Naive thymus-derived CD8-positive, alpha-beta T cell (primary cell): ENCODE measurements around the gene PLCXD3. TPM values are rescaled to one million over a fixed set of nuclear protein-coding genes. Genes with fewer than 3 reads are reported as not detected.
"Not testable (repeated sequence)": the region's sequence is repeated elsewhere in the genome, so short reads cannot be mapped to it uniquely, and the experiment has no call there.

ENCODE experiments used
- ATAC-seq, 2 donors: fragments of 150-1000 bp; cut with Tn5 transposase in 1 of 2; sonication (Bioruptor Pico), chemical (Tn5 transposase) in 1 of 2; 1 replicate in 1 of 2; 2 replicates in 1 of 2; pipeline ENCODE4 v1.10.0; 2021; ENCODE audit warnings: mild to moderate bottlenecking in 2 of 2, moderate library complexity in 2 of 2
- POLR2A ChIA-PET: fragments of 350-600 bp; sonication (Branson Sonifier 250); formaldehyde crosslinking; loops from one replicate; lab custom pipeline; 2021; ENCODE audit warnings: antibody characterized with exemption; lab: Charles Lee
- DNase-seq, 10 donors: peaks; one replicate each; pipeline versions ENCODE4 v3.0.0 to v3.0.0-alpha.2; 2020 to 2022
- H3K27ac Mint-ChIP-seq, 10 donors: one replicate each; pipeline ENCODE4 v1.8.0; 2020 to 2022; ENCODE audit warnings: mild to moderate bottlenecking in 10 of 10, mixed read lengths in 10 of 10, moderate library complexity in 4 of 10, inconsistent platforms in 1 of 10
- H3K27me3 Mint-ChIP-seq, 5 donors: one replicate each; pipeline ENCODE4 v1.8.0; 2021 to 2022; ENCODE audit warnings: mixed read lengths in 5 of 5
- H3K36me3 Mint-ChIP-seq, 3 donors: one replicate each; pipeline ENCODE4 v1.8.0; 2020 to 2022; ENCODE audit warnings: mixed read lengths in 3 of 3, mild to moderate bottlenecking in 2 of 3, inconsistent platforms in 1 of 3
- H3K4me1 Mint-ChIP-seq, 4 donors: one replicate each; pipeline ENCODE4 v1.8.0; 2021 to 2022; ENCODE audit warnings: mixed read lengths in 4 of 4
- H3K4me3 Mint-ChIP-seq, 10 donors: one replicate each; pipeline ENCODE4 v1.8.0; 2020 to 2022; ENCODE audit warnings: mild to moderate bottlenecking in 10 of 10, mixed read lengths in 10 of 10, moderate library complexity in 6 of 10, inconsistent platforms in 1 of 10
- H3K9me3 Mint-ChIP-seq, 9 donors: one replicate each; pipeline ENCODE4 v1.8.0; 2020 to 2022; ENCODE audit warnings: mixed read lengths in 9 of 9, mild to moderate bottlenecking in 3 of 9, inconsistent platforms in 1 of 9, moderate library complexity in 1 of 9
- polyA plus RNA-seq, 3 donors: library from polyadenylated mRNA; unstranded; fragments of 300-500 nt; fragmentation: Illumina TruSeq; gene quantifications; one replicate each; pipeline ENCODE4 v1.2.3, GENCODE V29; 2021
- total RNA-seq, 8 experiments: library from RNA in 2 of 8; stranded (reverse) in 2 of 8; gene quantifications; one replicate each; pipeline ENCODE4 v1.2.3 and lab custom pipeline; 2021 to 2026

PLCXD3 gene
- total and polyA plus RNA-seq, 5 experiments from 2014 or later: not detected

DNA sequence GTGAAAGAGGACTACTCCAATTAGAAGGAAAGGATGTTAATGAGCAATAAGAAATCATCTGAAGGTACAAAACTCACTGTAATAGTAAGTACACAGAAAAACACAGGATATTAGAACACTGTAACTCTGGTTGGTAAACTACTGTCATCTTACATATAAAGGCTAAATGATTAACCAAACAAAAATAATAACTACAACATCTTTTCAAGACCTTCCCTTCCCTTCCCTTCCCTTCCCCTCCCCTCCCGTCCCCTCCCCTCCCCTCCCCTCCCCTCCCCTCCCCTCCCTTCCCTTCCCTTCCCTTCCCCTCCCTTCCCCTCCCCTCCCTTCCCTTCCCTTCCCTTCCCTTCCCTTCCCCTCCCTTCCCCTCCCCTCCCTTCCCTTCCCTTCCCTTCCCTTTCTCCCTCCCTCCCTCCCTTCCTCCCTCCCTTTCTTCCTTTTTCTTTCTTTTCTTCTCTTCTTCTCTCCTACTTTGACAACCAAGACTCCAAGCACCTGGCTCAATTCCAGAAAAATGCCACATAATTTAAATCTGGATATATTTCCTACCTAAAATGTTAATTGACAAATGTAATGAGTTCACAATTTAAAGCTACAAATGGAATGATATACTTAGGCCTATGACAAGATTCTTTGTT is 38.7 kb downstream of the PLCXD3 start:
- H3K27ac Mint-ChIP-seq, ATAC-seq, H3K4me3 Mint-ChIP-seq, H3K4me1 Mint-ChIP-seq, DNase-seq, POLR2A ChIA-PET, H3K27me3 Mint-ChIP-seq: not testable (repeated sequence)
- Mint-ChIP-seq H3K36me3 (peaks cover 0 to 19% (median 0%) of the 10 kb centered on the region in 3 donors), H3K9me3 (peaks cover 15 to 46% (median 24%) of the 10 kb centered on the region in 9 donors)

DNA sequence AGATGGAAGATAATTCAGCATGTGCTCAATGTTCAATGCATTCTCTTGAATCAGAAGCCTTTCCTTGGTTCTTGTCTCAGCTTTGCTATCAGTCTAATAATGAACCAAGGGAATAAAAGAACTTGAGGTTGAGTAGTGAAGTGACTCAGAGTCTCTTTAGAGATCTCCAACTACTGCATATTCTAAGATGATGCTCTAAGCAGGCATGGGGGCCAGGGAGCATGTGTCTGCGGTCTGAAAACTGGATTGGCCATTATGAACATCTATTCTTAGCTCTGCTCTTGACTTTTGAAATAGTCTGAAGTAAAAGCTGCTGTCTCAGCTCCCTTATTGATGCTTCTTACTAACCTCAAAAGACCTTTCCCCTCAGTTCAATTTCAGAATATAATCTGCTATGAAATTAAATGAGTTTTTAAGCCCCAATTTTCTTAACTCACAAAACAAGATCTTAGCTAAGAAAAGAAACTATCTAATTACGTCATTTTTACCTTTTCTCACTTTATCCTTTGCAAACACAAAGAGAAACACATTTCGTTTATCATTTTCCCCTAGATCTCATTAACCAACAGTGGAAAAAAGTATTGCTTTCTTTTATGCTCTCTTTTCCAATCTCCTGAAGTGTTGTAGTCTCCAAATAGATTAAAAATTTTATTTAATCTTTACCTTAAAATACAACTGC is 44.8 kb downstream of the PLCXD3 start:
- H3K27ac Mint-ChIP-seq: no peak overlapping the region
- no peak for ATAC-seq
- H3K9me3 Mint-ChIP-seq: peaks cover 0 to 18% (median 8%) of the 10 kb centered on the region in 9 donors
- POLR2A ChIA-PET: no interaction called here
- H3K4me3 Mint-ChIP-seq: no peak overlapping the region
- H3K27me3 Mint-ChIP-seq: no peaks in the 10 kb centered on the region
- no peak for DNase-seq
- H3K4me1 Mint-ChIP-seq: no peaks in the 10 kb centered on the region
- H3K36me3 Mint-ChIP-seq: peaks cover 0 to 3% (median 0%) of the 10 kb centered on the region in 3 donors

DNA sequence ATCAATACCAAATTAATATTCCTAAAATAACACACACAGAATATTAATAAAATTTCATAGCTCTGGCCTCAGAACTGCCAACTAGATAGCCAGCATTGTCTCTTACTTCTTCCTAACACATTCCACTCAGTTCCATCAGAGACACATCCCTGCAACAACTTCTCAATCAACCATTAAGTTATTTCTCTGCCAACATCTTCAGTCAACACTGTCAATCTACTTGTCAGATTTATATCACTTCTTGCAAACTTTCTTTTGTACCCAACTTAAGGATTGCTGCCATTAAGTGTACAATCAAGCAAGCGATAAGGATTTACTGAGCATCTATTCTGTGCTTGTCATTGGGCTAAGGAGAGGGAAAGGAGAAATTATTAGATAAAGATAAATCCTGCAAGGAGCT is 50.8 kb downstream of the PLCXD3 start:
- no peaks in the 10 kb centered on the region for H3K4me1 Mint-ChIP-seq
- DNase-seq (no peak), ATAC-seq (no peak)
- no peak overlapping the region for H3K27ac Mint-ChIP-seq
- peaks cover 0 to 6% (median 0%) of the 10 kb centered on the region in 9 donors for H3K9me3 Mint-ChIP-seq
- POLR2A ChIA-PET: no interaction called here
- no peaks in the 10 kb centered on the region for H3K36me3 Mint-ChIP-seq
- no peaks in the 10 kb centered on the region for H3K27me3 Mint-ChIP-seq
- H3K4me3 Mint-ChIP-seq: no peak overlapping the region

DNA sequence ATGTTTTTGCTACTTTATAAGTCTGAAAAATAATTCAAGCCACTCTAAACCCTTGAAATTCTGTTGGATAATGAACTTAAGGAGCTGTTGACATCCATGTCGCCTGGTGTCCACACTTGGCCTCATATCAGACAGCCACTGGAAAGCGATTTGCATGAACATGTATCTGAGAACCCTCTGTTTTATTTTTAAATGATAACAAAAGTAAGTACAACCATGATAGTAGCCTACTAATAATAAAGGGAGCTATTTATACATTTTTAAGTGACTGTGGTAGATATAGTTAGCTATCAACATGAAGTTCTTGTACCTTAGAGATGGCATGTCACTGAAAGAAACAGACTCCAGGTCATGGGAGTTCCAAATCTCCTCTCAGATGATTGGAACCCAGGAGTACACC is 53.3 kb downstream of the PLCXD3 start:
- Mint-ChIP-seq H3K4me3 (no peak overlapping the region), H3K9me3 (peaks cover 0 to 7% (median 0%) of the 10 kb centered on the region in 9 donors), H3K4me1 (no peaks in the 10 kb centered on the region), H3K36me3 (no peaks in the 10 kb centered on the region), H3K27me3 (peaks cover 0 to 3% (median 0%) of the 10 kb centered on the region in 5 donors), H3K27ac (no peak overlapping the region)
- DNase-seq (no peak), ATAC-seq (no peak)
- POLR2A ChIA-PET: no interaction called here

DNA sequence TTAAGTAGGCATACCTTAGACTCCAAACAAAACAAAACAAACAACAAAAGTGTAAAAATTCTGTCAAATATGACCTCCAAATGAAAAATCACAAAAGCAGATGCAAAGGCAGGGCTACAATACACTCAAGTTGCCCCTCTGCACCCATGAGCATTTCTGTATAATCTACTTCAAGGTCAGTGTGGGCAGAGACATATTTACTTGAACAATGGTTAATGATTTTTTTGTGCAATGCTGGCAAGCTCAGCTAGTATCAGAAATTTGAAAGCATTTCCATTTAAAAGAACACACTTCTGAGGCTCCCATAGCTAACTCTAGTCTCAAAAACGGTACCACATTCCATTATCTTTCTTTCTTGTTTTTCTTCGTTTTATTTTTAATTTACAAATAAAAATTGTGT is 57.9 kb downstream of the PLCXD3 start:
- Mint-ChIP-seq H3K4me3 (no peak overlapping the region), H3K27ac (no peak overlapping the region), H3K36me3 (no peaks in the 10 kb centered on the region), H3K4me1 (no peaks in the 10 kb centered on the region), H3K27me3 (peaks cover 0 to 3% (median 0%) of the 10 kb centered on the region in 5 donors), H3K9me3 (peaks cover 0 to 10% (median 0%) of the 10 kb centered on the region in 9 donors)
- POLR2A ChIA-PET: no interaction called here
- ATAC-seq: no peak
- no peak for DNase-seq

DNA sequence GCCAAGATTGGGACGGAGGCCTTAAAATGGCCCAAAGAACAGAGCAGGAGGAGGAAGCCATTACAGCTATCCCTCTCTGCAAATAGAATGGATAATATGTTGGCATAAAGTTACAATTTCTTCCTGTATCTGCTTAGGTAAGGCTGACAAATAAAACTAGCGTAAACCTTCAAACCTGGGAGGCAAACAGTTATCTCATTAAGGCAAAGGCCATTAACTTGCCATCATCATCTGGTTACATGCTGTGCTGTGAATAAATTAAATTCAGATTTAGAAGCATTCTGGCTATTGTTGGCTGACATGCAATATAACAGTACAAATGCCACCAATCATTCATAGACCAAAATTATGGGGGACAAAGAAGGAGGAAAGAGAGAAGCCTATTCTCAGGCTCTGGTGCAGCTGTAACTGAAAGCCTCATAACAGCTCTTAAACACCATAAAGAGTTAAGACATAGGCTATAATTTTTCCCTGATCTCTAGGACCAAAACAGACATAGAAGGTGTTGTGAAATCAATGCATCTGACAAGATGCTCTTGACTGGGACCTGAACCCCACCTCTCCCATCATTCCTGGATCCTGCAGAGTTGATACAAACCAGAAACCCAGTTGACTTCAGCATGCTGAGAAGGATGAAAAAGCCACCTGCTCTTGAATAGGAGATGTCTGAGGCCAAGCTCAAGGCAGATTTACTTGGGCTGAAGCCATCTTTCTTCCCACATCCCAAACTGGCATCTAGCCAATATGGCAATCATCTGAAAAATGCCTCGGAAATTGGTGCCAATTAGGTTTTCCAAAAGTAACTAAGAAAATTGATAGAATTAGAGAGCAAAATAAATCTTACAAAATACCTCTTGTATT is 62.5 kb downstream of the PLCXD3 start:
- no peaks in the 10 kb centered on the region for H3K36me3 Mint-ChIP-seq
- H3K9me3 Mint-ChIP-seq: peaks cover 0 to 18% (median 4%) of the 10 kb centered on the region in 9 donors
- POLR2A ChIA-PET: no interaction called here
- H3K27ac Mint-ChIP-seq: no peak overlapping the region
- H3K4me1 Mint-ChIP-seq: no peaks in the 10 kb centered on the region
- DNase-seq: no peak
- ATAC-seq: no peak
- no peak overlapping the region for H3K4me3 Mint-ChIP-seq
- H3K27me3 Mint-ChIP-seq: peaks cover 0 to 4% (median 0%) of the 10 kb centered on the region in 5 donors

DNA sequence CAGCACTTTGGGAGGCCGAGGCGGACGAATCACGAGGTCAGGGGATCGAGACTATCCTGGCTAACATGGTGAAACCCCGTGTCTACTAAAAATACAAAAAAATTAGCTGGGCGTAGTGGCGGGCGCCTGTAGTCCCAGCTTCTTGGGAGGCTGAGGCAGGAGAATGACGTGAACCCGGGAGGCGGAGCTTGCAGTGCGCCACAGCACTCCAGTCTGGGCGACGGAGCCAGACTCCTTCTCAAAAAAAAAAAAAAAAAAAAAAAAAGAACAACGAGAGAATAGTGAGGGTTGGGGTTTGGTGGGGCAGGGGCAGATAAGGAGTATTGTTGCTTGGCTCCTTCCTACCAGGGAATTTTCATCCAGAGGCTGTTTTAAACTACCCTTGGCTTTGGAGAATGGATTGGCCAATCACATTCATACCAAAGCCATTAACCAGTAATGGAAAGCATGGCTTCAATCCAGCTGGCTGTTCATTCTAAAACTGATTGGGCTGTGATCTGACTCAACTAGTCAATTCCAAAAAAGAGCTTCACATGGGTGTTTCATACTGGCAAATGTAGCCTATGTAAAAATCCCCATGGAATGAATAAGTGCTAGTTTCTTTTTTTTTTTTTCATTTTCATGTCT is 64.4 kb downstream of the PLCXD3 start:
- no peaks in the 10 kb centered on the region for H3K36me3 Mint-ChIP-seq
- H3K9me3 Mint-ChIP-seq: peaks cover 0 to 18% (median 4%) of the 10 kb centered on the region in 9 donors
- DNase-seq (no peak), ATAC-seq (no peak)
- H3K27ac Mint-ChIP-seq: no peak overlapping the region
- POLR2A ChIA-PET: no interaction called here
- no peak overlapping the region for H3K4me3 Mint-ChIP-seq
- H3K27me3 Mint-ChIP-seq: peaks cover 0 to 4% (median 0%) of the 10 kb centered on the region in 5 donors
- no peaks in the 10 kb centered on the region for H3K4me1 Mint-ChIP-seq

DNA sequence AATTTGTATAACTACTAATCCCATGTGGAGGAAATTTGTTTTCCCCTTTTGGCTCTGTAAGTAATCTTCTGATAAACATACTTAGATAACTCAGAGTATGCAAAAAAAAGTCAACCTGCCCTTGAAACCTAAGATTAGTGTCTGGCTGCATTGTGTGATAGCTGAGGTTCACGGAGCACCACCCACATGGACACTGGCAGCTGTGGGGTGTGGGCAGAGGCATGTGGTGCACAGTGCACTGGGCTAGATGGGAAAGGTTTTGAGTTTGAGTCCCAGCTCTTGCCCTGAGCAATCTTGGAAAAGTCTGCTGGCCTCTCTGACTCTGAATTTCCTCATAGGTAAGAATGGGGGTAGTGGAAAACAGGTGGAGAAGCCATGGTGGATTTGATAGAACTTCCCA is 75.1 kb downstream of the PLCXD3 start:
- Mint-ChIP-seq H3K36me3 (no peaks in the 10 kb centered on the region), H3K27me3 (no peaks in the 10 kb centered on the region), H3K4me3 (no peak overlapping the region), H3K4me1 (no peaks in the 10 kb centered on the region), H3K9me3 (peaks cover 0 to 8% (median 3%) of the 10 kb centered on the region in 9 donors), H3K27ac (no peak overlapping the region)
- DNase-seq: no peak
- no peak for ATAC-seq
- POLR2A ChIA-PET: no interaction called here

DNA sequence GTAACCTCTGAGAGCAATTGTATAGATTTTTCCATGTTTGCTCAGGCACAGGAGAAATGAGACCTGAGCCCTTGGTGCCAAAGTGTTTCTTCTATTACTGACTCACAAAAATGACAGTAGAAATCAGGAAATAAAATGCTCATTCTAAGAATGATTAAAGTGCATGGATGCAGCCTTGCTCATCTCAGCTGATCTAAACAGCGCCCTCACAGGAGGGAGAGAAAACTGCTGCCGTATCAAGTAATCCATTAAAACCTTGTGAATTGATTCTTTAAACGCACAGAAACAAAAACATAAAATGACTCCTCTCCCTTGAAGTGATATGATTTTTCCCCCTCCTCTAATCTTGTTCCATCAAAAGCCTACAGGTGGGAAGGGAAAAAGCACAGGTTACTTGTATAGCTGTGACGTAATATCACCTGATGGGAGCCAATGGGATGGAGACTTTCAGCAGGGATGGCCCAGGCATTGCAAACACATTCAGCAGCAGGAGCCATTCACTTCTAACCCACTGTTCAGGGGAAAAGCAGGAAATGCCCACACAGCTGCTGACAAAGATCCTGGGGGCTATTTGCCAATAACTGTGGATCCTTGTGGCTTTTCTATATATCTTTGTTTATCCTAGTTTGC is 76.7 kb downstream of the PLCXD3 start:
- no peak for ATAC-seq
- peaks cover 0 to 7% (median 2%) of the 10 kb centered on the region in 9 donors for H3K9me3 Mint-ChIP-seq
- POLR2A ChIA-PET: no interaction called here
- DNase-seq: no peak
- H3K4me1 Mint-ChIP-seq: no peaks in the 10 kb centered on the region
- no peak overlapping the region for H3K27ac Mint-ChIP-seq
- peaks cover 0 to 2% (median 0%) of the 10 kb centered on the region in 5 donors for H3K27me3 Mint-ChIP-seq
- no peak overlapping the region for H3K4me3 Mint-ChIP-seq
- H3K36me3 Mint-ChIP-seq: no peaks in the 10 kb centered on the region

DNA sequence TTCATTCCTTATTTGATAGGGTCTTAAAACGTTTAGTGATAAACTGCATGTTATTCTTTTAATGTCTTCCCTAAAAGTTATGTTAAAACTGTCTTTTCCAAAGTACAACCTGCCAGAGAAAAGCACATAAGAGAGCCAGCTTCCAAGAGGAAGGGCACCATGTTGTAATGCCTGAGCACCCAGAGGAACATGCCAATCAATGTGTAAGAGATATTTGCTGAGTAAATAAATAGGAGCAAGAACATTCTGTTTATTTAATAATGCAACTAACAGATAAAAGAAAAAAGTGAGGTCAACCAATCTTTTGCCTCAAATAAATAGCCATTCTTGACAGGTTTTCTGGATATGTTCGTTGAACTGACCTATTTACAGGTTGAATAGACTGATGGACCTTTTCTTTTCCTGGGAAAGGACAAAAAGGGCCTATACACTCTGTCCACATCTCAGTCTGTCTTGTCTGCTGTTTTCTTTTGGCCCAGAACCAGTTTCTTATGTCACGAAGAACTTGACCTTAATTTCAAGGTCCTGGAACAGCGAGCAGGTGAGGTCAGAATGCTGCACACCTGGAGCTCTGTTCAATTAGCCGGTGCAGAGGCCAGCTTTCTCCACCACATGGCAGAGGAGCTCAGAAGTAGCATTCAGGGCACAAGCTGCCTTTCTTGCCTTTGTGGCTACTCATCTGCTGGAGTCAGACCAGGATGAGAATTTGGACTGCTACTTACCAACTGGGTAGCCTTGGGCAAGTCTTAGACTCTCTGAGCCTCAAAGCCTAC is 77.7 kb downstream of the PLCXD3 start:
- ATAC-seq: no peak
- Mint-ChIP-seq H3K27me3 (peaks cover 0 to 2% (median 0%) of the 10 kb centered on the region in 5 donors), H3K4me3 (no peak overlapping the region), H3K9me3 (peaks cover 0 to 7% (median 2%) of the 10 kb centered on the region in 9 donors), H3K4me1 (no peaks in the 10 kb centered on the region), H3K27ac (no peak overlapping the region), H3K36me3 (no peaks in the 10 kb centered on the region)
- POLR2A ChIA-PET: no interaction called here
- no peak for DNase-seq

DNA sequence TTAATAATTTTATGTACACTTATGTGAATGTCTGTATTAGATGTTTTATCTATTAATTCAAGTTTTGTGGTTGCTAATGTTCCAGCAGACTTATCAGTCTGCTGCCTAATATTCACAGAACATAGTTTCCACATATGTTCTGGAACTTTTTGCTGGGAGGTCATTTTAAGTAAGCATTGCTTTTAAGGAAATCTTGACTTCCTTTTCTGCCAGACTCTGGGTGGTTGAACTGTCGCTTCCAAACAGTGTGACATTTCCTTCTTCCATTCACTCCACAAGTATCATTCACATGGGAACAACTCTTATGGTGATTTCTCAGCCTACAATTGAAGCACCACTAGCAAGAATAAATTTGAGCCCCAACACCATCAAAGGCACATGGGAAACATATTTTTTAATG is 82.9 kb downstream of the PLCXD3 start:
- Mint-ChIP-seq H3K4me3 (no peak overlapping the region), H3K27me3 (peaks cover 0 to 2% (median 0%) of the 10 kb centered on the region in 5 donors), H3K36me3 (no peaks in the 10 kb centered on the region), H3K4me1 (no peaks in the 10 kb centered on the region), H3K27ac (no peak overlapping the region), H3K9me3 (peaks cover 0 to 3% (median 0%) of the 10 kb centered on the region in 9 donors)
- DNase-seq (no peak), ATAC-seq (no peak)
- POLR2A ChIA-PET: no interaction called here

DNA sequence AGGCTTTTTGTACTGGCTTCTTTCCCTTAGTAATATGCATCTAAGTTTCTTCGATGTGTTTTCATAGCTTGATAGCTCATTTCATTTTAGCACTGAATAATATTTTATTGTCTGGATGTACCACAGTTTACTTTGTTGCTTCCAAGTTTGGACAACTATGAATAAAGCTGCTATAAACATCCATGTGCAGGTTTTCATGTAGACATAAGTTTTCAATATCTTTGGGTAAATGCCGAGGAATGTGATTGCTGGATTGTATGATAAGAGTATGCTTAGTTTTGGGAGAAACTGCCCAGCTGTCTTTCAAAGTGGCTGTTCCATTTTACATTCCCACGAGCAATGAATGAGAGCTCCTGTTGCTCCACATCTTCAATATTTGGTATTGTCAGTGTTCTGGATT is 84.7 kb downstream of the PLCXD3 start:
- Mint-ChIP-seq H3K4me3 (no peak overlapping the region), H3K27me3 (peaks cover 0 to 2% (median 0%) of the 10 kb centered on the region in 5 donors), H3K36me3 (no peaks in the 10 kb centered on the region), H3K9me3 (peaks cover 0 to 3% (median 0%) of the 10 kb centered on the region in 9 donors), H3K27ac (no peak overlapping the region), H3K4me1 (no peaks in the 10 kb centered on the region)
- POLR2A ChIA-PET: no interaction called here
- DNase-seq (no peak), ATAC-seq (no peak)
